ENCODE measurements around the gene UBE2V1.

- no peak for TF ChIP-seq CTCF (conservative IDR thresholded peaks at IDR 0.05; ENCODE audit: low read length)
- no peak for TF ChIP-seq EZH2phosphoT487 (IDR thresholded peaks at IDR 0.05; ENCODE audit: borderline replicate concordance)
Measured at GRCh38 chr20:50049442-50050026, 63.4 kb downstream of the UBE2V1 start.
